Naive thymus-derived CD8-positive, alpha-beta T cell (primary cell): ENCODE data around the gene GAS7. TPM values are rescaled to one million over a fixed set of nuclear protein-coding genes. Genes with fewer than 3 reads are reported as not detected.
A peak's percentile ranks its signal among the peaks of the same experiment; 100 is the strongest.

Experiments
- ATAC-seq, 2 donors: fragments of 150-1000 bp; cut with Tn5 transposase in 1 of 2; sonication (Bioruptor Pico), chemical (Tn5 transposase) in 1 of 2; 1 replicate in 1 of 2; 2 replicates in 1 of 2; pipeline ENCODE4 v1.10.0; 2021; ENCODE audit warnings: mild to moderate bottlenecking in 2 of 2, moderate library complexity in 2 of 2
- POLR2A ChIA-PET: fragments of 350-600 bp; sonication (Branson Sonifier 250); formaldehyde crosslinking; loops from one replicate; lab custom pipeline; 2021; ENCODE audit warnings: antibody characterized with exemption; lab: Charles Lee
- DNase-seq, 10 donors: peaks; one replicate each; pipeline versions ENCODE4 v3.0.0 to v3.0.0-alpha.2; 2020 to 2022
- H3K27ac Mint-ChIP-seq, 10 donors: one replicate each; pipeline ENCODE4 v1.8.0; 2020 to 2022; ENCODE audit warnings: mild to moderate bottlenecking in 10 of 10, mixed read lengths in 10 of 10, moderate library complexity in 4 of 10, inconsistent platforms in 1 of 10
- H3K27me3 Mint-ChIP-seq, 5 donors: one replicate each; pipeline ENCODE4 v1.8.0; 2021 to 2022; ENCODE audit warnings: mixed read lengths in 5 of 5
- H3K36me3 Mint-ChIP-seq, 3 donors: one replicate each; pipeline ENCODE4 v1.8.0; 2020 to 2022; ENCODE audit warnings: mixed read lengths in 3 of 3, mild to moderate bottlenecking in 2 of 3, inconsistent platforms in 1 of 3
- H3K4me1 Mint-ChIP-seq, 4 donors: one replicate each; pipeline ENCODE4 v1.8.0; 2021 to 2022; ENCODE audit warnings: mixed read lengths in 4 of 4
- H3K4me3 Mint-ChIP-seq, 10 donors: one replicate each; pipeline ENCODE4 v1.8.0; 2020 to 2022; ENCODE audit warnings: mild to moderate bottlenecking in 10 of 10, mixed read lengths in 10 of 10, moderate library complexity in 6 of 10, inconsistent platforms in 1 of 10
- H3K9me3 Mint-ChIP-seq, 9 donors: one replicate each; pipeline ENCODE4 v1.8.0; 2020 to 2022; ENCODE audit warnings: mixed read lengths in 9 of 9, mild to moderate bottlenecking in 3 of 9, inconsistent platforms in 1 of 9, moderate library complexity in 1 of 9
- polyA plus RNA-seq, 3 donors: library from polyadenylated mRNA; unstranded; fragments of 300-500 nt; fragmentation: Illumina TruSeq; gene quantifications; one replicate each; pipeline ENCODE4 v1.2.3, GENCODE V29; 2021
- total RNA-seq, 8 experiments: library from RNA in 2 of 8; stranded (reverse) in 2 of 8; gene quantifications; one replicate each; pipeline ENCODE4 v1.2.3 and lab custom pipeline; 2021 to 2026

Gene GAS7
- total and polyA plus RNA-seq, 5 experiments from 2014 or later = 0.05 to 2.1 (median 1.4) TPM; not detected in 1

- Mint-ChIP-seq H3K36me3 (peaks cover 0 to 1% (median 0%) of the 10 kb centered on the region in 3 donors), H3K4me1 (peaks cover 0 to 43% (median 8%) of the 10 kb centered on the region in 4 donors), H3K27me3 (no peaks in the 10 kb centered on the region), H3K4me3 (peak overlapping the region in 2 of 10 donors; percentile 5 to 79), H3K9me3 (no peaks in the 10 kb centered on the region), H3K27ac (peak overlapping the region in 1 of 10 donors; percentile 67)
- DNase-seq (no peak), ATAC-seq (no peak)
- POLR2A ChIA-PET = no interaction called here
Measured at GRCh38 chr17:10045871-10046658, 152.3 kb downstream of the GAS7 start.

- ATAC-seq = no peak
- Mint-ChIP-seq H3K27me3 (no peaks in the 10 kb centered on the region), H3K4me1 (peaks cover 0 to 35% (median 6%) of the 10 kb centered on the region in 4 donors), H3K36me3 (peaks cover 0 to 1% (median 0%) of the 10 kb centered on the region in 3 donors), H3K4me3 (no peak overlapping the region), H3K27ac (peak overlapping the region in 1 of 10 donors; percentile 11), H3K9me3 (no peaks in the 10 kb centered on the region)
- POLR2A ChIA-PET = no interaction called here
- peak in 1 of 10 donors; percentile 16 for DNase-seq
Measured at GRCh38 chr17:10042589-10043244, 155.7 kb downstream of the GAS7 start.

GRCh38 chr17:10041916-10042588 is 156.4 kb downstream of the GAS7 start:
- H3K36me3 Mint-ChIP-seq = peaks cover 0 to 1% (median 0%) of the 10 kb centered on the region in 3 donors
- H3K4me1 Mint-ChIP-seq = peaks cover 0 to 28% (median 4%) of the 10 kb centered on the region in 4 donors
- no peak overlapping the region for H3K4me3 Mint-ChIP-seq
- POLR2A ChIA-PET = no interaction called here
- DNase-seq (peak in 1 of 10 donors; percentile 44), ATAC-seq (no peak)
- H3K9me3 Mint-ChIP-seq = no peaks in the 10 kb centered on the region
- H3K27me3 Mint-ChIP-seq = no peaks in the 10 kb centered on the region
- H3K27ac Mint-ChIP-seq = no peak overlapping the region

- POLR2A ChIA-PET = no interaction called here
- ATAC-seq = no peak
- H3K36me3 Mint-ChIP-seq = peaks cover 0 to 1% (median 0%) of the 10 kb centered on the region in 3 donors
Measured at GRCh38 chr17:10041287-10041612, 157.2 kb downstream of the GAS7 start.

GRCh38 chr17:10036511-10037061 is 161.8 kb downstream of the GAS7 start:
- H3K4me3 Mint-ChIP-seq = no peak overlapping the region
- peaks cover 0 to 42% (median 2%) of the 10 kb centered on the region in 4 donors for H3K4me1 Mint-ChIP-seq
- no peaks in the 10 kb centered on the region for H3K36me3 Mint-ChIP-seq
- peaks cover 0 to 8% (median 0%) of the 10 kb centered on the region in 5 donors for H3K27me3 Mint-ChIP-seq
- ATAC-seq = no peak
- H3K27ac Mint-ChIP-seq = no peak overlapping the region
- POLR2A ChIA-PET = no interaction called here
- H3K9me3 Mint-ChIP-seq = no peaks in the 10 kb centered on the region
- peak in 1 of 10 donors; percentile 32 for DNase-seq

More at GRCh38 chr17:10041287-10041612, 157.2 kb downstream of the GAS7 start:
- DNase-seq = no peak
- no peaks in the 10 kb centered on the region for H3K9me3 Mint-ChIP-seq
- no peak overlapping the region for H3K4me3 Mint-ChIP-seq
- H3K27ac Mint-ChIP-seq = peak overlapping the region in 1 of 10 donors; percentile 27
- H3K27me3 Mint-ChIP-seq = no peaks in the 10 kb centered on the region
- peaks cover 0 to 25% (median 2%) of the 10 kb centered on the region in 4 donors for H3K4me1 Mint-ChIP-seq

GRCh38 chr17:10035885-10036284 is 162.5 kb downstream of the GAS7 start:
- Mint-ChIP-seq H3K4me1 (peaks cover 0 to 36% (median 2%) of the 10 kb centered on the region in 4 donors), H3K27me3 (peaks cover 0 to 8% (median 0%) of the 10 kb centered on the region in 5 donors), H3K9me3 (no peaks in the 10 kb centered on the region), H3K27ac (peak overlapping the region in 1 of 10 donors; percentile 7), H3K4me3 (no peak overlapping the region), H3K36me3 (no peaks in the 10 kb centered on the region)
- DNase-seq (no peak), ATAC-seq (no peak)
- POLR2A ChIA-PET = no interaction called here

- H3K27ac Mint-ChIP-seq = no peak overlapping the region
- peaks cover 0 to 8% (median 0%) of the 10 kb centered on the region in 5 donors for H3K27me3 Mint-ChIP-seq
- H3K36me3 Mint-ChIP-seq = no peaks in the 10 kb centered on the region
- H3K4me3 Mint-ChIP-seq = no peak overlapping the region
- POLR2A ChIA-PET = no interaction called here
- H3K9me3 Mint-ChIP-seq = no peaks in the 10 kb centered on the region
- ATAC-seq = no peak
- H3K4me1 Mint-ChIP-seq = peaks cover 0 to 29% (median 2%) of the 10 kb centered on the region in 4 donors
- DNase-seq = peak in 1 of 10 donors; percentile 53
Measured at GRCh38 chr17:10034719-10035475, 163.5 kb downstream of the GAS7 start.

- POLR2A ChIA-PET = no interaction called here
- no peaks in the 10 kb centered on the region for H3K9me3 Mint-ChIP-seq
- no peak for ATAC-seq
- no peak overlapping the region for H3K27ac Mint-ChIP-seq
- no peak for DNase-seq
- peak overlapping the region in 1 of 10 donors; percentile 65 for H3K4me3 Mint-ChIP-seq
- peaks cover 0 to 29% (median 2%) of the 10 kb centered on the region in 4 donors for H3K4me1 Mint-ChIP-seq
- no peaks in the 10 kb centered on the region for H3K36me3 Mint-ChIP-seq
- H3K27me3 Mint-ChIP-seq = peaks cover 0 to 8% (median 0%) of the 10 kb centered on the region in 5 donors
Measured at GRCh38 chr17:10033959-10034358, 164.4 kb downstream of the GAS7 start.

- POLR2A ChIA-PET = no interaction called here
- H3K4me3 Mint-ChIP-seq = no peak overlapping the region
- no peaks in the 10 kb centered on the region for H3K9me3 Mint-ChIP-seq
- DNase-seq (no peak), ATAC-seq (no peak)
- no peaks in the 10 kb centered on the region for H3K36me3 Mint-ChIP-seq
- H3K27ac Mint-ChIP-seq = no peak overlapping the region
- peaks cover 0 to 30% (median 2%) of the 10 kb centered on the region in 4 donors for H3K4me1 Mint-ChIP-seq
- H3K27me3 Mint-ChIP-seq = peaks cover 0 to 8% (median 0%) of the 10 kb centered on the region in 5 donors
Measured at GRCh38 chr17:10033449-10033848, 165.0 kb downstream of the GAS7 start.

GRCh38 chr17:10032118-10032852 is 166.1 kb downstream of the GAS7 start:
- Mint-ChIP-seq H3K4me1 (peaks cover 0 to 41% (median 2%) of the 10 kb centered on the region in 4 donors), H3K27ac (no peak overlapping the region), H3K4me3 (no peak overlapping the region), H3K27me3 (peaks cover 0 to 8% (median 0%) of the 10 kb centered on the region in 5 donors), H3K36me3 (no peaks in the 10 kb centered on the region), H3K9me3 (no peaks in the 10 kb centered on the region)
- ATAC-seq = no peak
- POLR2A ChIA-PET = no interaction called here
- DNase-seq = no peak

- POLR2A ChIA-PET = no interaction called here
- Mint-ChIP-seq H3K27ac (no peak overlapping the region), H3K36me3 (no peaks in the 10 kb centered on the region), H3K27me3 (peaks cover 0 to 8% (median 0%) of the 10 kb centered on the region in 5 donors), H3K9me3 (no peaks in the 10 kb centered on the region), H3K4me1 (peaks cover 0 to 38% (median 2%) of the 10 kb centered on the region in 4 donors), H3K4me3 (no peak overlapping the region)
- DNase-seq (no peak), ATAC-seq (no peak)
Measured at GRCh38 chr17:10031606-10032005, 166.8 kb downstream of the GAS7 start.
